D721Med (cell line): ENCODE data around the gene PTPN12.

Experiments used
- DNase-seq: peaks from one replicate; pipeline ENCODE4 v3.0.0; 2011; ENCODE audit warnings: low spot score; ENCODE audit not compliant: insufficient read length
- FAIRE-seq: peaks from 2 replicates; lab custom pipeline; 2011; peaks lifted over from hg19 to GRCh38; lab: Jason Lieb, UNC
- TF ChIP-seq, protein P1 (sequence below): IDR thresholded peaks from 2 replicates; pipeline ENCODE4 v1.5.1; 2012; ENCODE audit warnings: mild to moderate bottlenecking, control low read depth; ENCODE audit not compliant: insufficient read depth; ENCODE audit errors: missing control alignments

Gene PTPN12

GRCh38 chr7:77600952-77601351 is 63.9 kb downstream of the PTPN12 start:
- TF ChIP-seq, protein P1, sequence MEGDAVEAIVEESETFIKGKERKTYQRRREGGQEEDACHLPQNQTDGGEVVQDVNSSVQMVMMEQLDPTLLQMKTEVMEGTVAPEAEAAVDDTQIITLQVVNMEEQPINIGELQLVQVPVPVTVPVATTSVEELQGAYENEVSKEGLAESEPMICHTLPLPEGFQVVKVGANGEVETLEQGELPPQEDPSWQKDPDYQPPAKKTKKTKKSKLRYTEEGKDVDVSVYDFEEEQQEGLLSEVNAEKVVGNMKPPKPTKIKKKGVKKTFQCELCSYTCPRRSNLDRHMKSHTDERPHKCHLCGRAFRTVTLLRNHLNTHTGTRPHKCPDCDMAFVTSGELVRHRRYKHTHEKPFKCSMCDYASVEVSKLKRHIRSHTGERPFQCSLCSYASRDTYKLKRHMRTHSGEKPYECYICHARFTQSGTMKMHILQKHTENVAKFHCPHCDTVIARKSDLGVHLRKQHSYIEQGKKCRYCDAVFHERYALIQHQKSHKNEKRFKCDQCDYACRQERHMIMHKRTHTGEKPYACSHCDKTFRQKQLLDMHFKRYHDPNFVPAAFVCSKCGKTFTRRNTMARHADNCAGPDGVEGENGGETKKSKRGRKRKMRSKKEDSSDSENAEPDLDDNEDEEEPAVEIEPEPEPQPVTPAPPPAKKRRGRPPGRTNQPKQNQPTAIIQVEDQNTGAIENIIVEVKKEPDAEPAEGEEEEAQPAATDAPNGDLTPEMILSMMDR, result no peak
- DNase-seq, result no peak
- no peak for FAIRE-seq

GRCh38 chr7:77606562-77606961 is 69.5 kb downstream of the PTPN12 start:
- FAIRE-seq, result no peak
- TF ChIP-seq, protein P1, result no peak
- DNase-seq, result no peak

DNA sequence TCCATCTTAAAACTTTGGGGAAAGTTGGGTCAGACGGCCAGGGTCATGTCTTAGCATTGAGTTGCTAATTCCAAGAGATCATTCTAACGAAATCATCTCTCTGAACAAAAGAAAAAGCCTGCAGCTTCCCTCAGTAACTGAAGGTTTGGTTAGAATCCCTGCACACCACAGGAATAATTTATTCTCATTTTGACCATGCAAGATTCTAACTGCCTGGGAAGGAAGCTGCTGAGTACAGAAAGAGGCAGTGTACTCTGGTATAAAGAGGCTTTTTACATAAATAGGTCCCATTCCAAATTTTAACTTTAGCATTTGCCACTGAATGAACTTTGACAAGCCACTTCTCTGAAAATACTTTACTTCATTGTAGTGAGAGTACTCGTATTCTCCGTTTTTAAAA is 82.2 kb downstream of the PTPN12 start:
- TF ChIP-seq, protein P1, result no peak
- no peak for DNase-seq
- no peak for FAIRE-seq

DNA sequence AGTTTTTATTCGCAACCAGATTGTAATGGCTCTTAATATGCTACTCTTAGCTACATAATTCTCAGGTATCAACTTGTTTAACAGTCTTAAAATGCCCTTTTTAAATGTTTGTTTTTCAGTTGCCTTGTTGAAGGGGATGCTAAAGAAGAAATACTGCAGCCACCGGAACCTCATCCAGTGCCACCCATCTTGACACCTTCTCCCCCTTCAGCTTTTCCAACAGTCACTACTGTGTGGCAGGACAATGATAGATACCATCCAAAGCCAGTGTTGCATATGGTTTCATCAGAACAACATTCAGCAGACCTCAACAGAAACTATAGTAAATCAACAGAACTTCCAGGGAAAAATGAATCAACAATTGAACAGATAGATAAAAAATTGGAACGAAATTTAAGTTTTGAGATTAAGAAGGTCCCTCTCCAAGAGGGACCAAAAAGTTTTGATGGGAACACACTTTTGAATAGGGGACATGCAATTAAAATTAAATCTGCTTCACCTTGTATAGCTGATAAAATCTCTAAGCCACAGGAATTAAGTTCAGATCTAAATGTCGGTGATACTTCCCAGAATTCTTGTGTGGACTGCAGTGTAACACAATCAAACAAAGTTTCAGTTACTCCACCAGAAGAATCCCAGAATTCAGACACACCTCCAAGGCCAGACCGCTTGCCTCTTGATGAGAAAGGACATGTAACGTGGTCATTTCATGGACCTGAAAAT is 89.7 kb downstream of the PTPN12 start:
- FAIRE-seq, result no peak
- DNase-seq, result no peak
- TF ChIP-seq, protein P1, result no peak

GRCh38 chr7:77627309-77627676 is 90.2 kb downstream of the PTPN12 start:
- no peak for DNase-seq
- TF ChIP-seq, protein P1, result no peak
- FAIRE-seq, result no peak

DNA sequence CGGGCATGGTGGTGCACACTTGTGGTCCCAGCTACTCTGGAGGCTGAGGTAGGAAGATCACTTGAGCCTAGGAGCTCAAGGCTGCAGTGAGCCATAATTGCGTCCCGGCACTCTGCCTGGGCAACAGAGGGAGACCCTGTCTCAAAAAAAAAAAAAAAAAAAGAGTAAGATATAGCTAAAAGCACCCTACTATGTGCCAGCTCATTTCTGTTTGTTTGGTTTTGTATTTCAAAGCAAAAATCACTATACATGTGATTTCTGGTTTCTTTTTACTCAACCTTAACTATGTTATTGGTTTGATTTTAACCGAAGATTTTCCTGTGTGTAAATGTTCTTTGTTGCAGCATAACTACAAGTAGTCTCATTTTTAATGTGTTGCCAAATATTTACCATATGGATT is 92.7 kb downstream of the PTPN12 start:
- FAIRE-seq (no peak), DNase-seq (no peak)
- TF ChIP-seq, protein P1, result no peak

GRCh38 chr7:77631820-77632219 is 94.7 kb downstream of the PTPN12 start:
- TF ChIP-seq, protein P1, result no peak
- FAIRE-seq (no peak), DNase-seq (no peak)
